Nephron progenitor cell (in vitro differentiated cells): Measurements from ENCODE around the gene LAMC2.

Source experiments
- DNase-seq: peaks from one replicate; pipeline ENCODE4 v3.0.0; 2021
- H3K27ac Mint-ChIP-seq: 2 replicates; pipeline ENCODE4 v1.8.0; 2021; ENCODE audit warnings: mild to moderate bottlenecking, moderate library complexity, mixed read lengths
- H3K27me3 Mint-ChIP-seq: 2 replicates; pipeline ENCODE4 v1.8.0; 2021; ENCODE audit warnings: mild to moderate bottlenecking, low read depth, mixed read lengths; ENCODE audit not compliant: poor library complexity
- H3K36me3 Mint-ChIP-seq: 2 replicates; pipeline ENCODE4 v1.8.0; 2021; ENCODE audit warnings: low read depth, mixed read lengths
- H3K4me1 Mint-ChIP-seq: 2 replicates; pipeline ENCODE4 v1.8.0; 2021; ENCODE audit warnings: mixed read lengths
- H3K4me3 Mint-ChIP-seq: 2 replicates; pipeline ENCODE4 v1.8.0; 2021; ENCODE audit warnings: mild to moderate bottlenecking, moderate library complexity, mixed read lengths
- H3K9me3 Mint-ChIP-seq: 2 replicates; pipeline ENCODE4 v1.8.0; 2021; ENCODE audit warnings: mild to moderate bottlenecking, moderate library complexity, mixed read lengths
- TF ChIP-seq, protein P1 (sequence below): fragments of 200-600 bp; sonication (generic); IDR thresholded peaks from 2 replicates; pipeline ENCODE4 v1.5.0; 2021; ENCODE audit warnings: antibody characterized with exemption

Gene LAMC2

DNA sequence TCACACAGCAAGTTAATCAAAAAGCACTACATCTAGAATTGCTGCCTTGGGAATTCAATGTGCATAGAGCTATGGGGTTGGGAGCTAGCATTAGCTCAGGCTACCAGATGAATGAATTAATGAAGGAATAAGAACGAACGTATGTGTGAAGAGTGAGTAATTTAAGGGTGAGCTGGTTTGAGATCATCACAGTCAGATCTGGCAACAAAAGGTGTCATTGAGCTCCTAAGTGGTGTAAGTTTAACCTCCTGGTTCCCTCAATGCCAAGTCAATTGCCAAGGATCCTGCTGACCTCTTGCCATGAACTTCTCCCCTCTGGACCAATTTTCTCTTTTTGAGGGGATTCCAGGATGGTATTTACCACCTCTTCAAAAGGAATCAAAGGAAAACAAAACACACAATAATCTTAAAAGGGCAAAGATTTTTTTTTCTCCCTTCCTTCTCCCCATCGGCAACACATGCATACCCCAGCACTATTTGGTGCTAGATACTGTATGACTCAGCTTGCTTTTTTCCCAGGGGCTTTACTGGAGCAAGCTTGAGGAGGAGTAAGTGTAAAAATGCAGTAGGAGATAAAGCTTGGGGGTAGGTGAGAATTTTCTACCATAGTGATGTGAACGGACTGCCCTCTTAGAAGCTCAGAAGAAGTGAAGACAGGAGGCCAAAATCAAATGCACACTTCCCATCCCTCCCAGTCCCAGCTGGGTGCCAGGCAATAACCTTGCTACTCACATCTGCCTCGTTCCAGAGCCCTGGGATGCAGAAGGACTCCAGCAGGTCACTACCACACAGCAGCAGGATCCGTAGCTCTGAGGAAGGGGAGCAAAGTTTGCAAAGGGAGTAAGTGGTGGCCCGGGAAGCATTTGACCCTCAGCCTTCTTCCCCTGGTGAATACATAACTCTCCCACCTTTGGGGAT, 92.0 kb downstream of the LAMC2 start:
- peaks cover 81% of the 10 kb centered on the region for H3K4me1 Mint-ChIP-seq
- TF ChIP-seq, protein P1, sequence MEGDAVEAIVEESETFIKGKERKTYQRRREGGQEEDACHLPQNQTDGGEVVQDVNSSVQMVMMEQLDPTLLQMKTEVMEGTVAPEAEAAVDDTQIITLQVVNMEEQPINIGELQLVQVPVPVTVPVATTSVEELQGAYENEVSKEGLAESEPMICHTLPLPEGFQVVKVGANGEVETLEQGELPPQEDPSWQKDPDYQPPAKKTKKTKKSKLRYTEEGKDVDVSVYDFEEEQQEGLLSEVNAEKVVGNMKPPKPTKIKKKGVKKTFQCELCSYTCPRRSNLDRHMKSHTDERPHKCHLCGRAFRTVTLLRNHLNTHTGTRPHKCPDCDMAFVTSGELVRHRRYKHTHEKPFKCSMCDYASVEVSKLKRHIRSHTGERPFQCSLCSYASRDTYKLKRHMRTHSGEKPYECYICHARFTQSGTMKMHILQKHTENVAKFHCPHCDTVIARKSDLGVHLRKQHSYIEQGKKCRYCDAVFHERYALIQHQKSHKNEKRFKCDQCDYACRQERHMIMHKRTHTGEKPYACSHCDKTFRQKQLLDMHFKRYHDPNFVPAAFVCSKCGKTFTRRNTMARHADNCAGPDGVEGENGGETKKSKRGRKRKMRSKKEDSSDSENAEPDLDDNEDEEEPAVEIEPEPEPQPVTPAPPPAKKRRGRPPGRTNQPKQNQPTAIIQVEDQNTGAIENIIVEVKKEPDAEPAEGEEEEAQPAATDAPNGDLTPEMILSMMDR, result no peak
- H3K9me3 Mint-ChIP-seq, result no peaks in the 10 kb centered on the region
- H3K36me3 Mint-ChIP-seq, result no peaks in the 10 kb centered on the region
- H3K27me3 Mint-ChIP-seq, result peaks cover 4% of the 10 kb centered on the region
- H3K4me3 Mint-ChIP-seq, result peak overlapping the region; percentile 65
- peak overlapping the region; percentile 97 for H3K27ac Mint-ChIP-seq
- no peak for DNase-seq

GRCh38 chr1:183278739-183279591, 92.9 kb downstream of the LAMC2 start:
- H3K27ac Mint-ChIP-seq, result peak overlapping the region; percentile 97
- peaks cover 4% of the 10 kb centered on the region for H3K27me3 Mint-ChIP-seq
- H3K4me1 Mint-ChIP-seq, result peaks cover 81% of the 10 kb centered on the region
- DNase-seq, result peak; percentile 35
- peak overlapping the region; percentile 65 for H3K4me3 Mint-ChIP-seq
- H3K36me3 Mint-ChIP-seq, result no peaks in the 10 kb centered on the region
- TF ChIP-seq, protein P1, result no peak
- H3K9me3 Mint-ChIP-seq, result no peaks in the 10 kb centered on the region

DNA sequence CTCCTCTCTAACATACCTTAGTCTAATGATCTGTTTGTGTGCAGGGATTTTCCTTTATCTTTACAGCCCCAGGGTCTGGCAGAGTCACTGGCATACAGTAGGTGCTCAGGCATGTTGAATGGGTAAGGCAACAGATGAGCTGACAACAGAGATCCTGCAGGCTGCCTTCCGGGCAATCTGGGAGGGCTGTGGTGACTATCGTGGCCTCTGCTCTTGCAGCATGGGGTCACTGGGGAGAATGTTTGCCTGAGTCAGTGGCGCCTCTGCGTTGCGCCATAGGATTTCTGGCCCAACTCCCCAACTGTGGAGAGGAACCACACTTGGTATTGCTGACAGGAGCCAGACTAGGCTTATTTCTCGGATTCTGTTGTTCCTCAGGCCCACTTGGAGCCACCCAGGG, 93.8 kb downstream of the LAMC2 start:
- Mint-ChIP-seq H3K27me3 (peaks cover 12% of the 10 kb centered on the region), H3K9me3 (no peaks in the 10 kb centered on the region), H3K4me3 (no peak overlapping the region), H3K27ac (peak overlapping the region; percentile 85), H3K36me3 (no peaks in the 10 kb centered on the region), H3K4me1 (peaks cover 86% of the 10 kb centered on the region)
- DNase-seq, result no peak
- TF ChIP-seq, protein P1, result no peak

DNA sequence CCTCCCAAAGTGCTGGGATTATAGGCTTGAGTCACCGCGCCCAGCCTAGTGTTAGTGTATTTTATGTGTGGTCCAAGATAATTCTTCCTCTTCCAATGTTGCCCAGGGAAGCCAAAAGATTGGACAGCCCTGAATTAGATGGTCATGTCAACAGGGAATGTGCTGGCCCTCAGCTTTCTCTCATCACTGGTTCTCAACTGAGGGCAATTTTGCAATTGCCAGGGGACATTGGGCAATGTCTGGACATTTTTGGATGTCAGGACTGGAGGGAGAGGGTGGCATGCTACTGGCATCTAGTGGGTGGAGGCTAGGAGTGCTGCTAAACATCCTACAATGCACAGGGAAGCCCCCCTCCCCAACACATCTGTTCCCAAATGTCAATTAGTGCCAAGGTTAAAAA, 95.0 kb downstream of the LAMC2 start:
- no peaks in the 10 kb centered on the region for H3K36me3 Mint-ChIP-seq
- TF ChIP-seq, protein P1, result no peak
- no peak overlapping the region for H3K27ac Mint-ChIP-seq
- peaks cover 80% of the 10 kb centered on the region for H3K4me1 Mint-ChIP-seq
- peaks cover 12% of the 10 kb centered on the region for H3K27me3 Mint-ChIP-seq
- no peak overlapping the region for H3K4me3 Mint-ChIP-seq
- H3K9me3 Mint-ChIP-seq, result no peaks in the 10 kb centered on the region
- no peak for DNase-seq

- H3K27ac Mint-ChIP-seq, result no peak overlapping the region
- peak; percentile 89 for DNase-seq
- peaks cover 74% of the 10 kb centered on the region for H3K4me1 Mint-ChIP-seq
- no peaks in the 10 kb centered on the region for H3K9me3 Mint-ChIP-seq
- TF ChIP-seq, protein P1, result peak; percentile 96
- H3K36me3 Mint-ChIP-seq, result no peaks in the 10 kb centered on the region
- H3K4me3 Mint-ChIP-seq, result no peak overlapping the region
- H3K27me3 Mint-ChIP-seq, result peaks cover 16% of the 10 kb centered on the region
These were observed 95.6 kb downstream of the LAMC2 start for GRCh38 chr1:183281553-183282091.
